SK-N-SH (cell line): ENCODE results near the gene EXOC7.

Experiments
- CTCF ChIP-seq: fragments of 200-600 bp; sonication (generic); IDR thresholded peaks from 2 replicates; pipeline ENCODE4 v1.6.1; 2017; ENCODE audit warnings: antibody characterized with exemption, mild to moderate bottlenecking, moderate library complexity
- FOXJ3 ChIP-seq: sonication (generic); formaldehyde crosslinking; IDR thresholded peaks from 2 replicates; pipeline ENCODE4 v1.5.1; 2020; ENCODE audit warnings: mild to moderate bottlenecking, missing genetic modification reagents
- GABPA ChIP-seq: IDR thresholded peaks from 2 replicates; pipeline ENCODE4 v1.4.0; 2012; ENCODE audit warnings: low read depth, mild to moderate bottlenecking
- REST ChIP-seq: IDR thresholded peaks from 2 replicates; pipeline ENCODE4 v1.6.1; 2012; ENCODE audit warnings: mild to moderate bottlenecking, low read depth, low read length, moderate library complexity
- TEAD4 ChIP-seq: IDR thresholded peaks from 2 replicates; pipeline ENCODE4 v1.4.0; 2012; ENCODE audit warnings: mild to moderate bottlenecking, borderline replicate concordance; ENCODE audit not compliant: insufficient read depth

GRCh38 chr17:76121932-76122430 lies 18.4 kb upstream of the EXOC7 start:
- TF ChIP-seq CTCF (no peak), FOXJ3 (no peak), TEAD4 (no peak), GABPA (no peak), REST (no peak)
